Gastrocnemius medialis (tissue), 4 donors: ENCODE data around the gene HIVEP3.

ENCODE experiments used
- POLR2A ChIP-seq, 2 donors: fragments of 450-650 bp; IDR thresholded peaks; one replicate each; pipeline ENCODE4 v1.6.1; 2017; ENCODE audit warnings: antibody characterized with exemption in 2 of 2, mild to moderate bottlenecking in 2 of 2, moderate library complexity in 2 of 2
- TF ChIP-seq, protein P1 (sequence below), 5 experiments: fragments of 450-650 bp in 3 of 5; fragments of 200-600 bp in 2 of 5; sonication (generic) in 2 of 5; IDR thresholded peaks in 4 of 5; conservative IDR thresholded peaks in 1 of 5; 1 replicate in 4 of 5; 2 replicates in 1 of 5; pipeline ENCODE4 v1.5.1; 2016 to 2019; ENCODE audit warnings: antibody characterized with exemption in 5 of 5, mild to moderate bottlenecking in 3 of 5, moderate library complexity in 3 of 5

DNA sequence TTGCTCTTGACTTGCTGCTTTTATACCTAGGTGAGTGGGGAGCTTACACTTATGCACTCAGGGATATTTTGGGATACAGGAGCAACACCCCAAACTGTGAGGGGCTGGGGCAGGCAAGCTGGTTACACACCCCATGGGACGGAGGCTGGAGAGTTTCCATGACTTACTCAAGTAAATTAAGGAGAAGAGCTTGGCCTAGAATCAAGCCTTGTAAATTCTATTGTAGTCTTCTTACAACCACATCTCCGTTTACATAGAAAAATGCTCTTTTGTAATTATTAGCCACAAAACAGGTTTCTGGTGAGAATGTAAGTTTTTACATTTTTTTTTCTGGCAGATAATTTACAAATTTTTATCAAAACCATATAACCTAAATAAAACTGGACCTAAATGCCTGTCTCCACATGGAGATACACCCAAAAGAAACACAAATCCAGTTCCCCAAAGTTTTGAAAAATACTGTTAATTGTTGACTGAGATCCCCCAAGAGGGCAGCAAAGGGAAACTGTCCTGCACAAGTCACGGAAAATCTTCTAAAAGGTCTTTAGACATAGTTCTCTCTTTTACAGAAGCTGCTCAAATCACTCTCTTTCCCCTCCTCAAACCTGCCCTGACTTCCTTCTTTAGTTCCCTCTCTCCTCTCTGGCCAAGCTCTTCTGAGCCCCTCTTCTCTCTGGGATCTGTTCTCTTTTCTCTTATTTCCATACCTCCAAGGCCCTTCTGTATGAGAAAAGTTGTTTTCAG is 134.0 kb downstream of the HIVEP3 start:
- TF ChIP-seq, protein P1, sequence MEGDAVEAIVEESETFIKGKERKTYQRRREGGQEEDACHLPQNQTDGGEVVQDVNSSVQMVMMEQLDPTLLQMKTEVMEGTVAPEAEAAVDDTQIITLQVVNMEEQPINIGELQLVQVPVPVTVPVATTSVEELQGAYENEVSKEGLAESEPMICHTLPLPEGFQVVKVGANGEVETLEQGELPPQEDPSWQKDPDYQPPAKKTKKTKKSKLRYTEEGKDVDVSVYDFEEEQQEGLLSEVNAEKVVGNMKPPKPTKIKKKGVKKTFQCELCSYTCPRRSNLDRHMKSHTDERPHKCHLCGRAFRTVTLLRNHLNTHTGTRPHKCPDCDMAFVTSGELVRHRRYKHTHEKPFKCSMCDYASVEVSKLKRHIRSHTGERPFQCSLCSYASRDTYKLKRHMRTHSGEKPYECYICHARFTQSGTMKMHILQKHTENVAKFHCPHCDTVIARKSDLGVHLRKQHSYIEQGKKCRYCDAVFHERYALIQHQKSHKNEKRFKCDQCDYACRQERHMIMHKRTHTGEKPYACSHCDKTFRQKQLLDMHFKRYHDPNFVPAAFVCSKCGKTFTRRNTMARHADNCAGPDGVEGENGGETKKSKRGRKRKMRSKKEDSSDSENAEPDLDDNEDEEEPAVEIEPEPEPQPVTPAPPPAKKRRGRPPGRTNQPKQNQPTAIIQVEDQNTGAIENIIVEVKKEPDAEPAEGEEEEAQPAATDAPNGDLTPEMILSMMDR (IDR thresholded peaks at IDR 0.05 in 4 of 5, conservative IDR thresholded peaks at IDR 0.05 in 1 of 5): no peak
- no peak for TF ChIP-seq POLR2A (IDR thresholded peaks at IDR 0.05)
